ENCODE results near the gene CD300LD.

- TF ChIP-seq CTCF (IDR thresholded peaks at IDR 0.05 in 8 of 11, conservative IDR thresholded peaks at IDR 0.05 in 3 of 11), result no peak
- TF ChIP-seq POLR2A (IDR thresholded peaks at IDR 0.05), result no peak
These were observed 13.3 kb upstream of the CD300LD start for GRCh38 chr17:74605361-74605760.

All from spleen (tissue), 7 donors.